ENCODE measurements around the gene MARCHF11. TPM values are rescaled to one million over a fixed set of nuclear protein-coding genes. Genes with fewer than 3 reads are reported as not detected.

The MARCHF11 gene
- total RNA-seq, 4 donors from 2014 or later = not detected

DNA sequence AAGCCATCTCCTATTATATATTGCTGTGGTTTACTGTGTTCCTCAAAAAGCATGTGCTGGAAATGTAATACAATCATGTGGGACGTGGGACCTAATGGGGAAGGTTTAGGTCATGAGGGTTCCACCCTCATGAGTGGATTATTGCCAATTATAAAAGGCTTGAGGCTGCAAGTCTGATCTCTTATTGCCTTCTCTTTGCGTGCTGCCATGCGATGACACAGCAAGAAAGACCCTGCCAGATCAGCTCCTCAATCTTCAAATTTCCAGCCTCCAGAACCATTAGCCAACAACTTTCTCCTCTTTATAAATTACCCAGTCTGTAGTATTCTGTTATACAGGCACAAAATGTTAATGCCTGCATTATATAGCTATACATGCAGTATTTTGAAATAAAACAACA lies 45.4 kb downstream of the MARCHF11 start:
- Histone ChIP-seq H3K27me3 (no peaks in the 10 kb centered on the region), H3K4me1 (no peaks in the 10 kb centered on the region), H3K36me3 (no peaks in the 10 kb centered on the region), H3K4me3 (no peak overlapping the region), H3K27ac (no peak overlapping the region), H3K9me3 (peaks cover 0 to 18% (median 0%) of the 10 kb centered on the region in 4 donors)
- WGBS, 2 donors = 77 to 78% methylated on average over 3 of the region's 3 CpGs
- no peak for TF ChIP-seq POLR2A (IDR thresholded peaks at IDR 0.05)
- TF ChIP-seq, protein P1, sequence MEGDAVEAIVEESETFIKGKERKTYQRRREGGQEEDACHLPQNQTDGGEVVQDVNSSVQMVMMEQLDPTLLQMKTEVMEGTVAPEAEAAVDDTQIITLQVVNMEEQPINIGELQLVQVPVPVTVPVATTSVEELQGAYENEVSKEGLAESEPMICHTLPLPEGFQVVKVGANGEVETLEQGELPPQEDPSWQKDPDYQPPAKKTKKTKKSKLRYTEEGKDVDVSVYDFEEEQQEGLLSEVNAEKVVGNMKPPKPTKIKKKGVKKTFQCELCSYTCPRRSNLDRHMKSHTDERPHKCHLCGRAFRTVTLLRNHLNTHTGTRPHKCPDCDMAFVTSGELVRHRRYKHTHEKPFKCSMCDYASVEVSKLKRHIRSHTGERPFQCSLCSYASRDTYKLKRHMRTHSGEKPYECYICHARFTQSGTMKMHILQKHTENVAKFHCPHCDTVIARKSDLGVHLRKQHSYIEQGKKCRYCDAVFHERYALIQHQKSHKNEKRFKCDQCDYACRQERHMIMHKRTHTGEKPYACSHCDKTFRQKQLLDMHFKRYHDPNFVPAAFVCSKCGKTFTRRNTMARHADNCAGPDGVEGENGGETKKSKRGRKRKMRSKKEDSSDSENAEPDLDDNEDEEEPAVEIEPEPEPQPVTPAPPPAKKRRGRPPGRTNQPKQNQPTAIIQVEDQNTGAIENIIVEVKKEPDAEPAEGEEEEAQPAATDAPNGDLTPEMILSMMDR (IDR thresholded peaks at IDR 0.05) = no peak
- TF ChIP-seq EP300 (IDR thresholded peaks at IDR 0.05) = no peak
- no peak for DNase-seq (ENCODE audit: low spot score in 2 of 2)

DNA sequence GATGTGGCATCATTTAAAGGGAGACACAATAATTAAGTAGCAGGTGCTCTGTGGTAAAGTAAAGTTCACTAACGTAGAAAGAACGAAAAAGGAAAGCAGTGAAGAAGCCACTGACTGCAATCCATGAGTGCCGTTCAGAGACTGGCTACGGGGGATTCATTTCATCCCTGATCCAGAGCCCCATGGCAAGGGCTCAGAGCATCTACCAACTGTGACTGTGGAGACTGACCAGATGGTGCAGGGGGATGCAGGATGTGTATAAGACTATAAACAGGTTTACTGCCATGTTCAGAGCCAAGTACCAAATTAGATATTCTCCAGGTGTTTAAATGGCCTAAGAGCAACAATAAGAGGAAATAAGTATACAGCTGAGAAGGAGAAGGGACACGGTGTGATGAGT lies 47.7 kb downstream of the MARCHF11 start:
- DNase-seq (ENCODE audit: low spot score in 2 of 2) = no peak
- no peak for TF ChIP-seq EP300 (IDR thresholded peaks at IDR 0.05)
- no peak for TF ChIP-seq POLR2A (IDR thresholded peaks at IDR 0.05)
- Histone ChIP-seq H3K27me3 (no peaks in the 10 kb centered on the region), H3K4me1 (no peaks in the 10 kb centered on the region), H3K36me3 (no peaks in the 10 kb centered on the region), H3K4me3 (no peak overlapping the region), H3K27ac (no peak overlapping the region), H3K9me3 (peaks cover 0 to 4% (median 0%) of the 10 kb centered on the region in 4 donors)
- WGBS, 2 donors = 77 to 91% methylated on average over 5 of the region's 5 CpGs

DNA sequence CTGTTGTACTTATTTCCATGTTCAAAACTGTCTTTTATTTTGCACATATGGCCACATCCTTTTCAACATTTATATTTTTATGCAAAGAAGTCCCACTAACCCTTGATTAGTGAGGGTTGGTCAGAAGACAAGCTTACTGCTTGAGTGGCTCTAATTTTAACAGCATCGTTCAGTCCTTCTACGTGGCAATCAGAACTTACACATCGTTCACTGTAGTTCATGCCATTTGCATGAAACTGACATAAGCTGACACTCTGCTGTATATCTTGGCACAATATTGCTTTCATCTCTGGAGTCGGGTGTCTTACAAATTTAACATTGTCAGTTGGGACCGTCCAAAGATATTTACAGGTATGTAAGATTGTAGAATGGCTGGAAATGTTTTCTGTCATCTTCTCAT lies 50.6 kb downstream of the MARCHF11 start:
- 48 to 64% methylated on average over 5 of the region's 5 CpGs for WGBS, 2 donors
- no peak overlapping the region for H3K27ac ChIP-seq
- no peaks in the 10 kb centered on the region for H3K4me1 ChIP-seq
- no peak overlapping the region for H3K4me3 ChIP-seq
- peaks cover 0 to 4% (median 0%) of the 10 kb centered on the region in 4 donors for H3K9me3 ChIP-seq
- TF ChIP-seq EP300 (IDR thresholded peaks at IDR 0.05) (no peak), POLR2A (IDR thresholded peaks at IDR 0.05) (no peak)
- TF ChIP-seq, protein P1 (IDR thresholded peaks at IDR 0.05) = no peak
- no peak for DNase-seq (ENCODE audit: low spot score in 2 of 2)
- H3K27me3 ChIP-seq = no peaks in the 10 kb centered on the region
- no peaks in the 10 kb centered on the region for H3K36me3 ChIP-seq

DNA sequence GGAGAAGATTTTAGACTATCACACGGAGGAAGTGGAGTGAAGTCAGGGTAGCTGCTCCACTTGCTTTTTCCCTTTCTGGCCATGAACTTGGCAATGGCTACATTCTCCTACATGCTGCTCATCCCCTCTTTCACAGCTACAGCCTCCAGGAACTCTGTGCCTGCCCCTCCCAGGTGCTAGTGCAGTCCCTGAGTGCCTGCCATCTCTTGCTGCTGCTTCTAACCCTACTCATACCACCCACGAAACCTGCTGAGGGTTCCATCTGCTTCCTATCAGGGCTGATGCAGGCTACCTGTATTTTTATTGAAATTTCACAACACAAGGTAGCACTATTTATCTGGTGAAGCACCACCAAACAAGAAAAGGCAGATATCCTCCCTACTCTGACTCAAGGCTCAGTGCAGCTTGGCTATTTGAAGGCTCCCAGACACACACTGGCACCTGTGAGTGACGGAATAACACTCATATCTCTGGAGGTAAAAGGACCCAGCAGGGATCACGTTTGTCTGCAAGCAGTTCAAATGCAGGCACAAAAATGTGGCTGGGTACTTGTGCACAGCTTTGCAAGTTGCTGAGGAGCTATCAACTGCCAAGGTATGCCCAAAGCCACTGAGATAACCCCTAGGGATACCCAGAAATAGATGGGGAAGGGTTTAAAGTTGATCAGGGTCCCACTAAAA lies 51.6 kb downstream of the MARCHF11 start:
- no peak overlapping the region for H3K4me3 ChIP-seq
- H3K27ac ChIP-seq = no peak overlapping the region
- H3K36me3 ChIP-seq = no peaks in the 10 kb centered on the region
- no peak for TF ChIP-seq POLR2A (IDR thresholded peaks at IDR 0.05)
- no peak for TF ChIP-seq EP300 (IDR thresholded peaks at IDR 0.05)
- TF ChIP-seq, protein P1 (IDR thresholded peaks at IDR 0.05) = no peak
- DNase-seq (ENCODE audit: low spot score in 2 of 2) = no peak
- WGBS, 2 donors = 67 to 71% methylated on average over 4 of the region's 4 CpGs
- H3K27me3 ChIP-seq = no peaks in the 10 kb centered on the region
- no peaks in the 10 kb centered on the region for H3K4me1 ChIP-seq
- H3K9me3 ChIP-seq = peaks cover 0 to 2% (median 0%) of the 10 kb centered on the region in 4 donors

DNA sequence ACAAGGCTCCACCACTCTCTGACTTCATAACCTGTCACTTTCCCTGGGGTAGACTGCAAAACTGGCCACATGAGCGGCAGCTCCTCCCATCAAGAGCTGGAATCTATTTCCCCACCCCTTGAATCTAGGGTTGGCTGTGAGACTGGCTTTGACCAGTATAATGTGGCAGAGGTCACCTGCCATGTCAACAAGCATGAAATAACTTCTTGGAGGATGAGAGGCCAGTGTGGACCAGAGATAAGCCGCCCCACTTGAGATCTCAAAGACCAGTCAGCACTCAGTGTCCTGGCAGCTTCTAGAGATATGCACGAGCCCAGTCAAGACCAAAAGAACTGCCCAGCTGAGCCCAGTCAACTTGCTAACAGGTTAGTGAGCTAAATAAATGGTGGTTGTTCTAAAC lies 59.0 kb downstream of the MARCHF11 start:
- H3K27ac ChIP-seq = no peak overlapping the region
- 67 to 74% methylated on average over 3 of the region's 3 CpGs for WGBS, 2 donors
- DNase-seq (ENCODE audit: low spot score in 2 of 2) = no peak

DNA sequence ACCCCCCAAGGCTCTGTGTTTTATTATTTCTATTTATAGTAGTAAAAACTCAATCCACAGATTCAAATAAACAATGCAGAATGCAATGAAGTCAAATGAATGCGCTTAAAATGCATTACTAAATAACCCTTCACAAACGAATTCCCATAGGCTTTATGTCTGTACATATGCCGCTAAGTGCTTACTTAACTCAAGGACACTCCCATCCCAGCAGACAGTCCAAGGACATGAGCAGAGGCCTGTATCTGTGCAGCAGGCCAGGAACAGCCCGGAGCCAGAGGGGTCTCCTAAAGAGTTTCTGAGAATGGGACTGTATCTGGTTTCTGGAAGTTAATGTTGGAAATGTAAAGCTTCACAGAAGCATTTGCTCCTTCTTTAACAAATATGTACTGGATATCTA lies 59.8 kb downstream of the MARCHF11 start:
- Histone ChIP-seq H3K36me3 (no peaks in the 10 kb centered on the region), H3K27ac (no peak overlapping the region), H3K4me1 (no peaks in the 10 kb centered on the region), H3K4me3 (no peak overlapping the region), H3K9me3 (peaks cover 0 to 16% (median 0%) of the 10 kb centered on the region in 4 donors), H3K27me3 (no peaks in the 10 kb centered on the region)
- 73 to 81% methylated on average over 4 of the region's 4 CpGs for WGBS, 2 donors
- TF ChIP-seq, protein P1 (IDR thresholded peaks at IDR 0.05) = no peak
- no peak for TF ChIP-seq POLR2A (IDR thresholded peaks at IDR 0.05)
- no peak for TF ChIP-seq EP300 (IDR thresholded peaks at IDR 0.05)
- DNase-seq (ENCODE audit: low spot score in 2 of 2) = no peak

More for the DNA sequence above, 59.0 kb downstream of the MARCHF11 start:
- Histone ChIP-seq H3K9me3 (peaks cover 0 to 16% (median 0%) of the 10 kb centered on the region in 4 donors), H3K4me1 (no peaks in the 10 kb centered on the region), H3K36me3 (no peaks in the 10 kb centered on the region), H3K27me3 (no peaks in the 10 kb centered on the region), H3K4me3 (no peak overlapping the region)
- TF ChIP-seq EP300 (IDR thresholded peaks at IDR 0.05) = no peak
- TF ChIP-seq POLR2A (IDR thresholded peaks at IDR 0.05) = no peak
